Measurements from ENCODE around the gene CNTN3. TPM values are rescaled to one million over a fixed set of nuclear protein-coding genes. Genes with fewer than 3 reads are reported as not detected.

Gene CNTN3
- total RNA-seq, 1 donor from 2014 or later = not detected

DNA sequence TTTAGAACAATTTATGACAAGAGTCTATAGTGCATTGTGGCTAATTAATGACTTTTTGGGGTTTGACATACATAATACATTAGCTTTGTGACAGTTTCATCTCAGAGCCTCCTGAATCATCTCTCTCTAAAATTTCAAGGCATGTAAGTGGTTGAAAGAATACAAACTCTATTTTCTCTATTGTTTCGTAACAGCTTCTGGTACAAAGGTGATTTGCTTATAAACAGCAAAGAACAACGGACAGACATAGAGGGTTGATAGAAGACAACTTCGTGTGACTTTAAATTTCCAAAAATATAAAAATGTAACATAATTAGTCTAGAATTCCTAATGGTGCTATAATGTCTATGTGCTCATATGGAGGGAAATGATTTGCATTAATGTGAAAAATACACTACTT lies 21.3 kb downstream of the CNTN3 start:
- no peak for DNase-seq
- TF ChIP-seq CTCF (IDR thresholded peaks at IDR 0.05) = no peak
- Mint-ChIP-seq H3K4me1 (no peaks in the 10 kb centered on the region), H3K27me3 (no peaks in the 10 kb centered on the region), H3K9me3 (peaks cover 4% of the 10 kb centered on the region), H3K4me3 (no peak overlapping the region), H3K27ac (no peak overlapping the region), H3K36me3 (ENCODE audit: low read depth) (no peaks in the 10 kb centered on the region)
- POLR2A ChIA-PET = no interaction called here
- CTCF ChIA-PET = no interaction called here
- ATAC-seq (ENCODE audit: low read depth) = no peak
- intact Hi-C loops (cut with micrococcal nuclease) = no loop called here

- no peak overlapping the region for H3K27ac Mint-ChIP-seq
- H3K4me1 Mint-ChIP-seq = no peaks in the 10 kb centered on the region
- no peak for ATAC-seq (ENCODE audit: low read depth)
- TF ChIP-seq CTCF (IDR thresholded peaks at IDR 0.05) = no peak
- intact Hi-C loops (cut with micrococcal nuclease) = no loop called here
- H3K4me3 Mint-ChIP-seq = no peak overlapping the region
- CTCF ChIA-PET = no interaction called here
- peaks cover 5% of the 10 kb centered on the region for H3K9me3 Mint-ChIP-seq
- DNase-seq = no peak
- H3K36me3 Mint-ChIP-seq (ENCODE audit: low read depth) = no peaks in the 10 kb centered on the region
- POLR2A ChIA-PET = no interaction called here
- H3K27me3 Mint-ChIP-seq = no peaks in the 10 kb centered on the region
These were observed 22.1 kb downstream of the CNTN3 start for GRCh38 chr3:74592359-74592758.

GRCh38 chr3:74591946-74592345 lies 22.5 kb downstream of the CNTN3 start:
- CTCF ChIA-PET = no interaction called here
- H3K4me1 Mint-ChIP-seq = no peaks in the 10 kb centered on the region
- H3K36me3 Mint-ChIP-seq (ENCODE audit: low read depth) = no peaks in the 10 kb centered on the region
- POLR2A ChIA-PET = no interaction called here
- no peak overlapping the region for H3K27ac Mint-ChIP-seq
- ATAC-seq (ENCODE audit: low read depth) = no peak
- TF ChIP-seq CTCF (IDR thresholded peaks at IDR 0.05) = no peak
- no peak for DNase-seq
- H3K9me3 Mint-ChIP-seq = peaks cover 7% of the 10 kb centered on the region
- no peak overlapping the region for H3K4me3 Mint-ChIP-seq
- H3K27me3 Mint-ChIP-seq = no peaks in the 10 kb centered on the region
- intact Hi-C loops (cut with micrococcal nuclease) = no loop called here

DNA sequence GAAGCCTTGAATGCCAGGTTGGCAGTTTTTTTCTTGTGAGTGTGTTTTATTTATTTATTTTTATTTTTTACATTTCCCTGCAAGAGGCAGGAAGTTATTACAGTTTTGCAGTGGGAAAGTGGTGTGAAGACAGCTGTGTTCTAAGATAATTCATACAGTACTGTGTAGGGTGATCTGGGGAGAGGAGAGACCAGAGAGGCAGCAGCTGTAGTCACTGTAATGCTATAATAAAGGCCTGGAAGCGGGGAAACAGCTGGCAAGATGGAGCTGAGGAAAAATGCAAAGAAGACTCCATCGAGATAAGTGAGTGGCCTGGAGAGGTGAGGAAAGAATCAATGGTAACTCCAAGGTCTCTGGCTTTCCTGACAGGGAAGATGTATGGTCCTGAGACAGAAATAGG lies 23.1 kb downstream of the CNTN3 start:
- ATAC-seq (ENCODE audit: low read depth) = no peak
- Mint-ChIP-seq H3K4me1 (no peaks in the 10 kb centered on the region), H3K27ac (no peak overlapping the region), H3K9me3 (peaks cover 9% of the 10 kb centered on the region), H3K36me3 (ENCODE audit: low read depth) (no peaks in the 10 kb centered on the region), H3K27me3 (no peaks in the 10 kb centered on the region), H3K4me3 (no peak overlapping the region)
- no peak for TF ChIP-seq CTCF (IDR thresholded peaks at IDR 0.05)
- intact Hi-C loops (cut with micrococcal nuclease) = no loop called here
- ChIA-PET POLR2A (no interaction called here), CTCF (no interaction called here)
- DNase-seq = no peak

DNA sequence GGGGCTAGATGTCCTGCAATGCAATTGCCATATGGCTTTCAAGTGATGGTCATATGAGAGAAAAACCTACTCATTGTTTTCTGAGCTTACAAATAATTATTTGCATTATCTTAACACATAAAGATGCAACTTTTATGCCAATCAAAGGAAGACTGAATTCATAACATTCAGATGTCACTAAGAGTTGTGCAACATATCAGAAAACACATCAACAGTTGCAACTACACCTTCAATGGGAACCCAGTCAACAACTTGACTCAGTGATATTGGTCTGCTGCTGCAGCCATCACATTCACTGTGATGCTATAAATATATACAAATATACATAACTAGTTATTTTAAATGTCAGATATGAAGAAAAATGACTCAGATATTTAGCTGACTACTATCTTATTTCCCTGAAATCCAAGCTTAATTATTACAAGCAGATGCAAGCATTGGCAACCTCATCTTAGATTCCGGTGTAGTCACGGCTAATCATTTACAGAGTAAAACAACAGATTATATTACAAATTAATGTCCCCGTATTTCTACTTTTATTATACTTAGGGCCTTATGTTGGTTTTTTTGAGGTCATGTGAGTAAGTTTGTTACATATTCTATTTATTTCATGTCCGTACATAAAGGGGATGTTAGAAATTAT lies 23.7 kb downstream of the CNTN3 start:
- ChIA-PET CTCF (no interaction called here), POLR2A (no interaction called here)
- no peak for TF ChIP-seq CTCF (IDR thresholded peaks at IDR 0.05)
- ATAC-seq (ENCODE audit: low read depth) (no peak), DNase-seq (no peak)
- intact Hi-C loops (cut with micrococcal nuclease) = no loop called here
- Mint-ChIP-seq H3K27me3 (no peaks in the 10 kb centered on the region), H3K36me3 (ENCODE audit: low read depth) (no peaks in the 10 kb centered on the region), H3K4me1 (no peaks in the 10 kb centered on the region), H3K27ac (no peak overlapping the region), H3K4me3 (no peak overlapping the region), H3K9me3 (peaks cover 9% of the 10 kb centered on the region)
